IPS-15b (cell line): ENCODE results near the gene VPS13D.

Experiments used
- H3K27me3 ChIP-seq: one replicate; pipeline ENCODE4 v1.6.1; 2013; ENCODE audit warnings: low read length; ENCODE audit not compliant: control insufficient read depth, insufficient read depth
- H3K36me3 ChIP-seq: one replicate; pipeline ENCODE4 v1.6.1; 2013; ENCODE audit warnings: low read length; ENCODE audit not compliant: control insufficient read depth, insufficient read depth
- H3K4me1 ChIP-seq: one replicate; pipeline ENCODE4 v1.6.1; 2013; ENCODE audit warnings: mild to moderate bottlenecking, low read length; ENCODE audit not compliant: control insufficient read depth, insufficient read depth
- H3K4me3 ChIP-seq: one replicate; pipeline ENCODE4 v1.5.1; 2013; ENCODE audit warnings: low read depth, low read length
- H3K9ac ChIP-seq: one replicate; pipeline ENCODE4 v1.6.1; 2013; ENCODE audit warnings: low read depth, mild to moderate bottlenecking, low read length
- H3K9me3 ChIP-seq: one replicate; pipeline ENCODE4 v1.6.1; 2013; ENCODE audit warnings: mild to moderate bottlenecking, low read length; ENCODE audit not compliant: control insufficient read depth, insufficient read depth

VPS13D gene

DNA sequence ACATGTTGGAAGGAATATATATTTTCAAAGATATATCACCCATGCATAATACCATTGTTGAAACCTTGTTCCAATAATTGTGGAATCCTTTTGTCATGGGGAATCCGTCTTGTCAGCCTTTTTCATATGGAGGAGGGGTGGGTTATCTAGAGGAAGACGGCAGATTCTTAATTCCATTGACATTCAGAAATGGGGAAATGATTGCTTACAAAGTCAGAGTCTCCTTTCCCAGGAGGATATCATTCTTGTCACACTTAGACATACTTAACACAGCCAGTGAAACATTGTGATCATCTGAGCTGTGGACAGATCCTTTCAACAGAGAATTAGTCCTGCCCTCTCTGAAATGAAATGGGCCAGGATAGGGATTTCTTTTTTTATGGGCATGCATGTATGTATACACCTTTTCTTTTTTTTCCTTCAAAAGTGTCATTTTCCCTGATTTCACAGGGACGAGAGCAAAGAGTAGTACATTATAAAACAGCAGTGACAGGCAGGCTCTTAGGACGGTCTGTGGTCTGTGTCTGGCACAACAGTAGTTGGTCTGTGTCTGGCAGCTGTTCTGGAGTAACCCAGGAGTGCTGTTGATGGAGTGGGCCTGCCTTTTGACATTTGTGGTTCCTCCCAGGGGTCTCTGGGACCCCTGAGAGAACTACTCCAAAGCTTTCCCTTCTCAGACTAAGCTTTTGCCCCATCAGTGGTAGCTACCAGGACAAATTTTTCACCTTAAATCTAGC, 50.1 kb downstream of the VPS13D start:
- Histone ChIP-seq H3K36me3 (peaks cover 15% of the 10 kb centered on the region), H3K9me3 (no peaks in the 10 kb centered on the region)

DNA sequence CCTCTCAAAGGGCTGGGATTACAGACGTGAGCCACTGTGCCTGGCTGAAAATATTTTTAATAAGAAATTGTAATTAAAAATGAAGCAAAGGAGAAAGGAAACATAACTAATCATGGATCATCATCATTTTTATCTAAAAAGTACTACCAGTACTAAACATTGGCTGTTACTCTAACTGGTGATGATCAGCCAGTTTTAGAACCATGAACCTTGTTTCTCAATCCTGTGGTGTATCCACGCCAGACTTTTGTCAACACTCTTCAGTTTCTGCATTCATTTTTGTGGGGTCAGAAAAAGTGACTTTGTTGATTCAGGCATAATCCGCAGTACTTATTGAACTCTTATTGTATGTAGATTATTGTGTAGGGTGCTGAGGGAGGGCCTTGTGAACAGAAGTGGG, 52.3 kb downstream of the VPS13D start:
- no peak overlapping the region for H3K9ac ChIP-seq
- no peak overlapping the region for H3K4me3 ChIP-seq
- H3K36me3 ChIP-seq = peaks cover 8% of the 10 kb centered on the region

More for the DNA sequence above, 50.1 kb downstream of the VPS13D start:
- Histone ChIP-seq H3K4me3 (no peak overlapping the region), H3K4me1 (no peaks in the 10 kb centered on the region), H3K27me3 (no peaks in the 10 kb centered on the region), H3K9ac (no peak overlapping the region)

DNA sequence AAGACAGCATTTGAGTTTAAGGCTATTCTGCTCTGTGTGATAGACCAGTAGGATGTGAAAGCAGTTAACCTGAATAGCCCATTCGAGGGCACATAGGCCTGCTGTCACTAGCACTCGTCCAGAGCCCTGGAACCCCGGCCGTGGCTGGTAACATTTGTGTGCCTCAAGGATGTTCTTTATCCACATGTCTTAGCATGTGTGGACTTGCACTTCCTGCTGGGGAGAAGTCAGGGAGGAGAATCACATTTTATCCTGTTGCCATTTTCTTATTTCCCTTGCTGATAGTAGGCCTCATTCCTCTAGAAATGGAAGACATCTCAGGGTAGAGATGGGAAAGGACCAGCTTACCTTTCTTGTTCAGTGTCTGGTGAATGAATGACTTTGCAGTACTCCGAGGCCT, 54.7 kb downstream of the VPS13D start:
- no peaks in the 10 kb centered on the region for H3K36me3 ChIP-seq
- no peaks in the 10 kb centered on the region for H3K9me3 ChIP-seq
- H3K27me3 ChIP-seq = no peaks in the 10 kb centered on the region
- no peak overlapping the region for H3K9ac ChIP-seq
- H3K4me3 ChIP-seq = no peak overlapping the region
- H3K4me1 ChIP-seq = no peaks in the 10 kb centered on the region

More for the DNA sequence above, 52.3 kb downstream of the VPS13D start:
- Histone ChIP-seq H3K27me3 (no peaks in the 10 kb centered on the region), H3K4me1 (no peaks in the 10 kb centered on the region), H3K9me3 (no peaks in the 10 kb centered on the region)

DNA sequence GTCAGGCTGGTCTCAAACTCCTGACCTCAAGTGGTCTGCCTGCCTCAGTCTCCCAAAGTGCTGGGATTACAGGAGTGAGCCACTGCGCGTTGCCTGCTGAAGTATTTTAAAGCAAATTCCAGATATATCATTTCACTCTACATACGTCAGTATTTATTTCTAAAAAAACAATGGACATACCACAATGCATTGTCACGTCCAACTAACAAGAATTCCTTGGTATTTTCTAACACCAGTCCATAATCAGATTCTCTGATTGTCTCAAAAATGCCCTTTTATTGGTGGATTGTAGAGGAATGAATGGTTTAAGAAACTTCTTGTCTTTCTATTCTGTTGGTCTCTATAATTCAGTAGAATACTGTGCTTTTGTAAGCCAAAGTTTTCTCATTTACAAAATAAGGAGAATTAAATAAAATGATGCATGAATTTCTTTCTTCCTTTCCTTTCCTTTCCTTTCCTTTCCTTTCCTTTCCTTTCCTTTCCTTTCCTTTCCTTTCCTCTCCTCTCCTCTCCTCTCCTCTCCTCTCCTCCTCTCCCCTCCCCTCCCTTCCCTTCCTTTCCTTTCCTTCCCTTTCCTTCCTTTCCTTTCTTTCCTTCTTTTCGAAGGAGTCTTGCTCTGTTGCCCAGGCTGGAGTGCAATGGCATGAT, 55.8 kb downstream of the VPS13D start:
- no peaks in the 10 kb centered on the region for H3K9me3 ChIP-seq
- H3K9ac ChIP-seq = no peak overlapping the region
- no peaks in the 10 kb centered on the region for H3K36me3 ChIP-seq
- H3K4me3 ChIP-seq = no peak overlapping the region
- no peaks in the 10 kb centered on the region for H3K27me3 ChIP-seq
- no peaks in the 10 kb centered on the region for H3K4me1 ChIP-seq

DNA sequence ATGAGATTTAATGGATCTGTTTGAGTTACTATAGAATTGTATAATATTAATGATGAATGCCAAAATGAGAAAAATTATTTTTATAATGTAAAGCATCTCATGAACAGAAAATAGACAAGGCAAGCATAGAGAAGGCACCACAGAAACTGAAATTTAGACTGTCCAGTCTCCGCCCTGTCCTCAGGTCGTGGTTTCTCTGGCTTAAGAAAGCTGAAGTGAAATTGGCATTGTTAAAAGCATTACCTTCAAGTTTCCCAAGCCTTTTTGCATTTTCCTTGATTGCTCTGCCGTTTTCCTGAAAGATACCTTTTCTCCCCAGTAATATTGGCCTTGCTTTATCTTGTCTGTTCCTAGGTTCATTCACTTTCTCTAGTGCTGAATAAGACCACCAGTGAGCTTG, 58.0 kb downstream of the VPS13D start:
- no peaks in the 10 kb centered on the region for H3K36me3 ChIP-seq
- H3K9ac ChIP-seq = no peak overlapping the region
- H3K9me3 ChIP-seq = no peaks in the 10 kb centered on the region
- no peaks in the 10 kb centered on the region for H3K4me1 ChIP-seq
- no peak overlapping the region for H3K4me3 ChIP-seq
- H3K27me3 ChIP-seq = no peaks in the 10 kb centered on the region

DNA sequence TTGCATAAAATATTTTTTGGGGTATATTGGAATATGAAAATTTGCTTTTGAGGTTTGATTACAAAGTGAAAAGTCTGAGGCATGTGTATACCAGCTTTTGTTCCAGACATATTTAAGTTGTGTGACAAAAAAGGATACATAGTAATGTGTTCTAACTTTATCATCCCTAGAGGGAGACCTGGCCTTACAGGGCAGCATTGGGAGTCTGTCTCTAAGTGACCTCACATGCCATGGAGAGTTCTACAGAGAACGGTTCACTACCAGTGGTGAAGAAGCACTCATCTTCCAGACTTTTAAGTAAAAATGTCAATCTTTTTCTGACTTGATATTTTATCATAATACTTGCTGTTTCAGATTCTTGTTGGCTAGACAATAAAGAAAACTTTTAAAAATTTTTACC, 61.0 kb downstream of the VPS13D start:
- H3K4me3 ChIP-seq = no peak overlapping the region
- no peaks in the 10 kb centered on the region for H3K9me3 ChIP-seq
- no peak overlapping the region for H3K9ac ChIP-seq
- H3K36me3 ChIP-seq = no peaks in the 10 kb centered on the region
- H3K27me3 ChIP-seq = no peaks in the 10 kb centered on the region
- H3K4me1 ChIP-seq = no peaks in the 10 kb centered on the region

DNA sequence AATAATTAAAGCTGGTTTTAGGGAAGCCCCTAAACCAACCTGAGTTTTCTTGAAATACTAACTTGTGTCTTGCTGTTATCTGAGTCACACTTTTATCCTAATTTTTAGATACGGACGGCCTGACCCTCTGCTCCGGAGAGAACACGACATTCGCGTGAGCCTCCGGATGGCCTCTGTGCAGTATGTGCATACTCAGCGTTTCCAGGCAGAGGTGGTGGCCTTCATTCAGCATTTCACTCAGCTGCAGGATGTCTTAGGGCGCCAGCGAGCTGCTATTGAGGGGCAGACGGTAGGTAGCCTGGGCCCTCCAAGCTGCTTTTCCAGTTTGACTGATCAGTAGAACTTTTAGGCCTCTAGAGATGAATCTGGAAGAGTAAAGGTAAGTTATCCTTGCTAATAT, 63.6 kb downstream of the VPS13D start:
- Histone ChIP-seq H3K9ac (no peak overlapping the region), H3K4me3 (no peak overlapping the region), H3K27me3 (no peaks in the 10 kb centered on the region), H3K9me3 (no peaks in the 10 kb centered on the region), H3K36me3 (no peaks in the 10 kb centered on the region), H3K4me1 (no peaks in the 10 kb centered on the region)

DNA sequence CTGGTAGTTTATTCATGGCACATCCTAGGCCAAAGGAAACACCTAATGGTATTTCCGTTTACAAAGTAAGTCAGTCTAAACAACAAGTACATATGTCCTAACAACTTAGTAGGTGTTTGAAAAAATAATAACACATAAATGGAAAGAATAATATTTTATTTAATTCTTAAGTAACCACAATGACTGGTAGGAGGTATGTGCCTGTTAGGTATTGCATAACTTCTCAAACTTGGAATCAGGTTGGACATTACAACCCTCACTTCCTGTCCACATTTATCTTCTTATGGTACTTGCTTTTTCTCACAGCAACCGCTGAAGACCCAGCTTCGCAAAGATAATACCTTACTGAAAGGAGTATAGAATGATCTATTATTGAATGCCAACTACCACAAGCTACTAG, 64.2 kb downstream of the VPS13D start:
- Histone ChIP-seq H3K36me3 (no peaks in the 10 kb centered on the region), H3K27me3 (no peaks in the 10 kb centered on the region), H3K9me3 (no peaks in the 10 kb centered on the region), H3K4me3 (no peak overlapping the region), H3K4me1 (no peaks in the 10 kb centered on the region), H3K9ac (no peak overlapping the region)

DNA sequence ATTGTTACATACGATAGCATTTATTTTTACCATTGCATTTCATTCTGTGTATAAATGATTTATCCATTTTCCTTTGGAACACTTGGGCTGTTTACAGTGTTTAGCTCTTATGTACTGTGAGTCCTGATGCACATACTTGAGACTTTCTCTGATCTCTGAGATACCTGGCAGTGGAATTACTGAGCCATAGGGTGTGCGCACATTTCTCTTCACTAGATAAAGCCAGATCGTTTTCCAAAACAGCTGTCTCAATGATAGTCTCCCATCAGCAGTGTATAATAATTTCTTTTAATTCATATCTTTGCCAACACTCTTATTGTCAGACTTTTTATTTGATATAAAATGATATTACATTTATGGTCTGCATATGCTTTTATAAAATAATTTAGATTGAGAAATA, 66.2 kb downstream of the VPS13D start:
- Histone ChIP-seq H3K27me3 (no peaks in the 10 kb centered on the region), H3K36me3 (no peaks in the 10 kb centered on the region)

DNA sequence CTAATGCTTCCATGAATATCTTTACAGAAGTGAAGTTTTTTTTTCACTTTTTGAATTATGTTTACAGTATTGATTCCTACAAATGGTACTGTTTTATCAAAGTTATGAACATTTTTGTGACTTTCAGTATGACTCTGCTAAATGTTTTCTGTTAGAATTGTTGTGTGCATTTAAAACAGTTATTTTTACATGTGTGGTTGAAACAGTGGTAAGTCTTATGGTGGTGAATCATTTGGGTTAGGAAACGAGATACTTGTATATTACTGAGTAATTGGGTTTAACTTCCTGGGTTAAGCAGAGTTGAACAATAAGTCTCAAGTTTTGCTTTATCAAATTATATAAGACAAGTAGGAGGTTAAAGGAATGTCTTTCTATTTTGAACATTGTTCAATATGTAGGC, 66.8 kb downstream of the VPS13D start:
- Histone ChIP-seq H3K4me3 (no peak overlapping the region), H3K4me1 (no peaks in the 10 kb centered on the region), H3K36me3 (no peaks in the 10 kb centered on the region), H3K9me3 (no peaks in the 10 kb centered on the region), H3K9ac (no peak overlapping the region), H3K27me3 (no peaks in the 10 kb centered on the region)

More for the DNA sequence above, 66.2 kb downstream of the VPS13D start:
- H3K4me3 ChIP-seq = no peak overlapping the region
- H3K9me3 ChIP-seq = no peaks in the 10 kb centered on the region
- no peaks in the 10 kb centered on the region for H3K4me1 ChIP-seq
- no peak overlapping the region for H3K9ac ChIP-seq

DNA sequence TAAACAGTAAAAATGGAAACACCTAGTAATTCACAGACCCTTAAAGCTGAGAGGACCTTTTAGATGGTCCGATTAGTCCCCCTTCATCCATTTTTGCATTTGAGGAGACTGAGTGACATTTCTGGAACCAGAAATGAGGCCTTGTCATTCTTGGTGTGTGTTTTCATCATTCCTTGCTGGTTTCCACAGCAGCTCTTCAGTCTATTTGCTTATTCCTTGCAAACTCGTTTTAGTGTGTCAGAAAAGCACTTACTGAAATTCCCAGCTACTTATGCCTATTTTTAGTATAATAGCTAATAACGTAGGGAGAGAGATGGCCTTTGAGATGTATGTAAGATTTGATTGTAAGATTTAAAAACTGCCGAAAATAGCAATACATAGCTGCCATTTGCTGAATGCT, 70.9 kb downstream of the VPS13D start:
- no peaks in the 10 kb centered on the region for H3K4me1 ChIP-seq
- no peak overlapping the region for H3K9ac ChIP-seq
- H3K36me3 ChIP-seq = peaks cover 14% of the 10 kb centered on the region
- no peak overlapping the region for H3K4me3 ChIP-seq
- no peaks in the 10 kb centered on the region for H3K27me3 ChIP-seq
- no peaks in the 10 kb centered on the region for H3K9me3 ChIP-seq

DNA sequence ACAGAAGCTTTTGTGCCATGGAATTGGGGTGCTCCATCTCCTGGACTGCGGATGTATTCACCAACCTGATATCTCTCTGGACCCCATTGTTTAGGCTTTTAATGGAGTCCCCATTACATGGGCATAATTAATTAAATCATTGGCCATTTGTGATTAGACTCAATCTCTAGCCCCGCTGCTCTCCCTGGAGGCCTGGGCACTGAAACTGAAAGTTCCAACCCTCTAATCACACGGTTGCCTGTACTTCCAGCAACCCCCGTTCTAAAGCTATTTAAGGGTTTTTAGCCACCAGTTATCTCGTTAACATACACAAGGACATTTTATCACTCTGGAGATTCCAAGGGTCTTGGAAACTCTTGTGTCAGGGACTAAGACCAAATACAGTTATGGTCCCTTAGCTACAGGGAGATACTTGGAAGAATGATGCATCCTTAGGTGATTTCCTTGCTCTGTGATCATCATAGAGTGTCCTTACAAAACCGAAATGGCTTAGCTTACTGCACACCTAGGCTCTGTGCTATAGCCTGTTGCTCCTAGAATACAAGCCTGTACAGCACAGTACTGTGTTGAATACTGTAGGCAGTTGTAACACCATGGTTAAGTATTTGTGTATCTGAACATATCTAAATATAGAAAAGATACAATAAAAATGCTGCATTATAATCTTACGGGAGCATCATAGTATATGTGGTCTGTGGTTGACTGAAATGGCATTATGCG, 71.8 kb downstream of the VPS13D start:
- H3K27me3 ChIP-seq = no peaks in the 10 kb centered on the region
- no peaks in the 10 kb centered on the region for H3K4me1 ChIP-seq
- H3K9ac ChIP-seq = no peak overlapping the region
- peaks cover 1% of the 10 kb centered on the region for H3K9me3 ChIP-seq
- no peak overlapping the region for H3K4me3 ChIP-seq
- H3K36me3 ChIP-seq = peaks cover 20% of the 10 kb centered on the region
